GM19324 (cell line): ENCODE results near the gene PSTK.

ENCODE experiments used
- ATAC-seq: cut with Tn5 transposase; IDR thresholded peaks from one replicate; pipeline ENCODE4 v1.9.1; 2021; ENCODE audit warnings: mild to moderate bottlenecking, moderate library complexity; ENCODE audit not compliant: unreplicated experiment, low FRiP score

The PSTK gene

GRCh38 chr10:122980209-122981065 is at the start of gene PSTK:
Gene PSTK (plus strand): TSS chr10:122980401. CDS start chr10:122980480, 79 bp downstream.
- ATAC-seq, result peak; percentile 97

- ATAC-seq, result no peak
Observed at GRCh38 chr10:122931088-122931906, 48.9 kb upstream of the PSTK start.

GRCh38 chr10:122939133-122939855 is 40.9 kb upstream of the PSTK start:
- ATAC-seq, result no peak

DNA sequence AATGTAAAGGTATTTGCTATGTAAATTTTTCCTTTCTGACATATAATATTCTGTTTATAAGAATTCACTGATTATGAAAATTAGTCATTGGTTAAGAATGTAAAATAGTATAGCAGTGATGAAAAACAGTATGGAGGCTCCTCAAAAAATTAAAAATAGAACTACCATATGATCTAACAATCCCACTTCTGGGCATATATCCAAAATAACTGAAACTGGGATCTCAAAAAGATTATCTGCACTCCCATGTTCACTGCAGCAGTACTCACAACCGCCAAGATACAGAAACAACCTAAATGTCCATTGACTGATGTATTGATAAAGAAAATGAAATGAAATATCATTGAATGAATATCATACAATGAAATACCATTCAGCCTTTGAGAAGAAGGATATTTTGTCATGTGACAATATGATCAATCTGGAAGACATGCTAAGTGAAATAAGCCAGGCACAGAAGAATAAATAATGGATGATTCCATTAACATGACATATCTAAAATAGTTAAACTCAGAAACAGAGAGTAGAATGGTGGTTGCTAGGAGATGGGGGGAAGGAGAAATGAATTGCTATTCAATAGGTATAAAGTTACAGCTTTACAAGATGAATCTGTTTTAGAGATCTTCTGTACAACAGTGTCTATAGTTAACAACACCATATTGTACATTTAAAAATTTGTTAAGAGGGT is 40.2 kb upstream of the PSTK start:
- ATAC-seq, result no peak

DNA sequence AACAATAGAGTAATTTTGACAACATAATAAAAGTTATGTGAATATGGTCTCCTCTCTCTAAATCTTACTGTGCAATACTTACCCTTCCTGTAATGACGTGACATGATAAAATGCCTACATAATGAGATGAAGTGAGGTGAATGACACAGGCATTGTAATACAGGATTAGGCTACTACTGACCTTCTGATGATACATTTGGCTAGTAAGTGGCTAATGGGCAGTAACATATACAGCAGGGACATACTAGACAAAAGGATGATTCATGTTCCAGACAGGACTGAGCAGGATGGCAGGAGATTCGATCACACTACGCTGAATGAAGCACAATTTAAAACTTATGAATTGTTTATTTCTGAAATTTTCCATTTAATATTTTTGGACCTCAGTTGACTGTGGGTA is 30.9 kb upstream of the PSTK start:
- ATAC-seq, result no peak

GRCh38 chr10:122953902-122954730 is 26.1 kb upstream of the PSTK start, which contains the start of gene C10orf88:
Gene C10orf88 (minus strand): TSS chr10:122954227. CDS start chr10:122954178, 49 bp downstream.
- peak; percentile 98 for ATAC-seq

GRCh38 chr10:122954731-122955050 is 25.5 kb upstream of the PSTK start:
- ATAC-seq, result no peak

DNA sequence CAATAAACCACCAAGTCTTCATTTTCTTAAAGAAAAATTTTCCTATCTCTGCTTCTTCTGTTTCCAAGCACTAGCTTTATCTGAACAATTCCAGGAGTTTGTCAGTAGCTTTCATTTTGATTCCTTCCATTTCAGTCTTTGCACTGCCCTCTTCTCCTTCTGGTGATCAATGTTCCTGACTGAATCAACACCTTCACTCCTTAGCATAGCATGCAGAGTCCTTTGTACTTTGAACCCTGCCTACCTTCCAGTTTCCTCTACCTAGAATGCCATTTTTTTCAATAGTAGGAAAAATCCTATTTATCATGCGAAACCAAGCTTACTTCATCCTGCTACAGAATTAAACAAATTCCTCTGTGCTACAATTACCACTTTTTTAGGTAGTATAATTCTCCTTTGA is 24.3 kb upstream of the PSTK start:
- ATAC-seq, result no peak

- ATAC-seq, result no peak
Observed at GRCh38 chr10:122957474-122957873, 22.7 kb upstream of the PSTK start.

GRCh38 chr10:122962405-122962804 is 17.8 kb upstream of the PSTK start:
- ATAC-seq, result no peak

GRCh38 chr10:122966879-122967278 is 13.3 kb upstream of the PSTK start:
- ATAC-seq, result no peak

DNA sequence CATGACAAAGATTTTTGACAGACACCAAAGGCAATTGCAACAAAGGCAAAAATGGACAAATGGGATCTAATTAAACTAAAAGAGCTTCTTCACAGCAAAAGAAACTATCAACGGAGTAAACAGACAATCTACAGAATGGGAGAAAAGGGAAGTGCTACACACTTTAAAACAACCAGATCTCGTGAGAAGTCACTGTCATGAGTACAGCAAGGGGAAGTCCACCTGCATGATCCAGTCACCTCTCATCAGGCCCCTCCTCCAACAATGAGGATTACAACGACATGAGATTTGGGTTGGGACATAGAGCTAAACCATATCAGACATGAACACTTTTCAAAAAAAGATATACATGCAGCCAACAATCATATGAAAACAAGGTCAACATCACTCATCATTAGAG is 11.5 kb upstream of the PSTK start:
- no peak for ATAC-seq

- ATAC-seq, result no peak
Observed at GRCh38 chr10:122974023-122974422, 6.2 kb upstream of the PSTK start.

DNA sequence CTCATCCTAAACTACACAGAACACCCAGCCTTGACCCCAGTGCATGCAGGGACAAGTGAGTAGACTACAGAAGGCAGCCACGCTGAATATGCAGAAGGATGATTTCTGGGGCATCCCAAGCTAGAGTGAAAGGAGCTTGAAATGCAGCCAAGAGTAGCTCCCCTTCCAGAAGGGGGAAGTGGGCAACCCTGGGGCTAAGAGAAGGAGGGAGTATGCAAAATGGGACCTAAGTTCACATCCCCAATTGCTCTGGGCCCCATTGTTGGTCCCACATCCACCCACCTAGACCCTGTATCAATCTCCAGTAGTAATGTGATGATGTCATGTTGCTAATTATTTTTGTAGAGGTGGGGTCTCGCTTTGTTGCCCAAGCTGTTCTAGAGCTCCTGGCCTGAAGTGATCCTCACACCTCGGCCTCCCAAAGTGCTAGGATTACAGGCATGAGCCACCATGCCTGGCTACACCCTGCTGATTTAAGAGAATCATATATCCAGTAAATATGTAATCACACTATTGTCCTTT is 5.6 kb upstream of the PSTK start:
- ATAC-seq, result no peak

GRCh38 chr10:122981066-122981464 is 864 bp downstream of the PSTK start:
- ATAC-seq, result no peak

GRCh38 chr10:122983898-122984297 is 3.7 kb downstream of the PSTK start:
- ATAC-seq, result no peak

- ATAC-seq, result no peak
Observed at GRCh38 chr10:122984708-122985107, 4.5 kb downstream of the PSTK start.

DNA sequence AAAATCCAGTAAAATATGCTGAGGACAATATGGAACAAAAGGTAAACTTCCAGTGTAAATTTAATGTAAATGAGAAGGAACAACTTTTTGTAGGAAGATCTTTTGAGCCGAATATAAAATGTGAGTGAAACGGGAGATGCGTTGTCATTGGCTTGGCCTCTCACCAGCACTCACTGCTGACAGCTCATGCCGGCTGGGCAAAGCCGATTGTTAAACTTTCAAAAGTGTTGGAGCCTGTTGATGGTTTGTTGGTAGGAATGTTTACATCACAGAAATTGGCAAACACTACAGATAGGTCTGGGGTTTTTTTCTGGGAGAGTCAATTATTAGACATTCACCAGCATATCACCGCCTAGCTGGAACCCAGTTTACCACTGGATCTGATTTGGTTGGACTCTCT is 6.1 kb downstream of the PSTK start:
- ATAC-seq, result no peak

GRCh38 chr10:122988501-122988900 is 8.3 kb downstream of the PSTK start:
- ATAC-seq, result no peak
